Fibroblast of skin of left biceps (primary cell): ENCODE results near the gene VWF.

Experiments
- DNase-seq, 2 experiments: peaks; one replicate each; pipeline ENCODE4 v3.0.0-alpha.2; 2013; ENCODE audit warnings: low read depth in 2 of 2

Gene VWF

GRCh38 chr12:5912437-5913334 is 211.8 kb downstream of the VWF start:
- DNase-seq: no peak

- DNase-seq: no peak
These were observed 212.5 kb downstream of the VWF start for GRCh38 chr12:5912011-5912410.

- DNase-seq: no peak
These were observed 213.5 kb downstream of the VWF start for GRCh38 chr12:5910790-5911548.

- DNase-seq: no peak
These were observed 214.9 kb downstream of the VWF start for GRCh38 chr12:5909560-5909959.

GRCh38 chr12:5908251-5908650 is 216.2 kb downstream of the VWF start:
- no peak for DNase-seq

- DNase-seq: no peak
These were observed 216.7 kb downstream of the VWF start for GRCh38 chr12:5907807-5908206.

- no peak for DNase-seq
These were observed 218.7 kb downstream of the VWF start for GRCh38 chr12:5905757-5906156.

- DNase-seq: no peak
These were observed 219.5 kb downstream of the VWF start for GRCh38 chr12:5904969-5905368.

GRCh38 chr12:5904441-5904840 is 220.0 kb downstream of the VWF start:
- no peak for DNase-seq

- DNase-seq: no peak
These were observed 221.7 kb downstream of the VWF start for GRCh38 chr12:5902736-5903135.

- no peak for DNase-seq
These were observed 223.1 kb downstream of the VWF start for GRCh38 chr12:5901416-5901815.

- no peak for DNase-seq
These were observed 223.8 kb downstream of the VWF start for GRCh38 chr12:5900533-5901205.

- DNase-seq: no peak
These were observed 224.4 kb downstream of the VWF start for GRCh38 chr12:5900076-5900475.

- no peak for DNase-seq
These were observed 224.8 kb downstream of the VWF start for GRCh38 chr12:5899675-5900074.

GRCh38 chr12:5898874-5899273 is 225.6 kb downstream of the VWF start:
- no peak for DNase-seq
